GM18526 (cell line): ENCODE data around the gene CFAP46.

Source experiments
- POLR2A ChIP-seq: IDR thresholded peaks from 3 replicates; pipeline ENCODE4 v1.6.1; 2011; ENCODE audit not compliant: insufficient read length; ENCODE audit errors: extremely low read depth

CFAP46 gene

GRCh38 chr10:132865171-132865631 lies 77.2 kb downstream of the CFAP46 start:
- no peak for TF ChIP-seq POLR2A

DNA sequence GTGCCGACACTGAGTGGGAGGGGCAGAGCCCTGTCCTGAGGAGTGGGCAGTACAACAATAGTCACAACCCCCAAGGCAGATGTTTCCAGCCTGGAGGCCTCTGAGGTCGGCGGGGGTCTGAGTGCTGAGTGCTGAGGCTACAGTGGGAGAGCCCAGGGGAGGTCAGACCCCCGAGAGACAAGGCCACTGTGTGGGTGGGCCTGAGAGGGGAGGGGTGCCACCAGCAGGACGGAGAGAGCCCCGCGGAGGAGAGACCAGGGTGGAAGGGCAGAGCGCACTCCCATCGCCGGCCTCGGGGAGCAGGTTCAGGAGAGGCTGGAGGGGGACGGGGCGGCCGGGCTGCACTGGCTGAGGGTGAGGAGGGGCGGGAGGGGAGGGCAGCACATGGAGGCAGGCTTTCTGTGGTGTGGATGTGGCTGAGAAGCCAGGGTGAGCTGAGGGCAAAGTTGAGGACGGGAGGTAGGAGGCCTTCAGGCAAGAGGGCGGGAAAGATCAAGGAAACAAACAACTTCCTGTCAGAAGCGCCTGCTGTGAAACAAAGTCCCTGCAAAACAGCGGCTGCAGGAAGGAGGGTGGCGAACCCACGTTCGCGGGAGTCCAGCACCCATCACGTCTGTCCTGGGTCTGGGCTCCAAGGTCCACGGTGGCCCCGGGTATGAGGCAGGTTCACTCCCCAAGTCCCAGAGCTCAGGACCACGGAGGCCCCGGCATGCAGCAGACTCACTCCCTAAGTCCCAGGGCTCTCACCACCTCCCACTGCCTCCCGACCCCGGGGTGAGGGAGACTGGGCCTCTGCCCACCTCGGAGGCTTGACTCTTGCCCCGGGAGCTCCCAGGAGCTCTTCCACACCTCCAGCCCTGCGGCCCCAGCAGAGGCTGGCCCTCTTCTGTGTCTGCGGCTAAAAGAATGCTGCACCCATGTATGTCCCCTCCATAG lies 79.6 kb downstream of the CFAP46 start:
- no peak for TF ChIP-seq POLR2A

DNA sequence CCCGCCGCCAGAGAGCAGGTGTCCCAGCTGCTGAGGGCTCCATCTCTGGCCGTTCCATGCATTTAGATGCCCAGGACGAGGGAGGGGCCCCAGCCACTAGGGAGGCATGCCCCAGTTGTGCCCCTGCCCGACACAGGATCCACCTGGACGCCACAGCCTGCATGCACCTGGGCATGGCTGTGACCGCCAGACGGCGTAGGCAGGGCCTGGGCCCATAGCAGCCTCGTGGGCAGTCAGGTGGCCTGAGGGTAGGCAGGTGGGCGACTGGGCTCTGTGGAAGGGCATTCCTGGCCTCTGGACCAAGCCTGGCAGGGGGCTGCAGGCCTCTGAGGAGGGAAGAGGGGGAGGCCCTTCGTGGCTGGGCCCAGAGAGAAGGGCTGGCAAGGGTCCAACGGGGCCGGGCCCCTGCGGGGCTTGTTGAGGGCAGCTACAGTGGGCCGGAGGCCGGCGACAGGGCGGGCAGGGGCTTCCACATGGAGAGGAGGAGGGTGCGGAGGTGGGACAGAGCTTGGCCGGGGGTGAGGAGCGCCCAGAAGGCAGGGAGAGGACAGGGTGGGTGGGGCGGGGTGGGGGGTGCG lies 80.4 kb downstream of the CFAP46 start:
- TF ChIP-seq POLR2A, result no peak

DNA sequence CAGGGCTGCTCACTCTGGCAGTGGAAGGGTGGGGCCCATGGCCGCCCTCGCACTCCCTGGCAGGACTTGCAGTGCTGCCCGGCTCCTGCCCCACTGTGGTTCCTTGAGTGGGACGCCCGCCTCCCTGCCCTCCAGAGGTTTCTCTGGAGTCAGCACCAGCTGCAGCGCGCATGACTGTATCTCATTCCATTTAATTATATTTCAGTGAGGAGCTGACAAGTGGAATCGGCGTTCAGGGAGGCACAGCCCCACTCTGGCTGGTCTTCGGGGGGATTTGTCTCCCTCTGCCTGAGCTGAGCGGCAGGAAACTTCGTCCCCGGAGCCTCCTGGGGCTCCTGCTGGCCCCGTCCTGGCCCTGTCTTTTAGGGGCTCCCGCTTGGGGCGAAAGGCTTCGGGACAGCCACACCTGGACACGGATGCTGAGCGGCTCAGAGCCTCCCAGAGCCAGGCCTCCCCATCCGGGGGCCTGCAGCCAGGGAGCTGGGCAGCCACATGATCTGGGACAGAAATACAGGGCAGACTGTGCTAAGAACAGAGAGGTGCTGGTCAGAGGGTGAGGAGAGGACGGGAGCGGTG lies 81.2 kb downstream of the CFAP46 start:
- no peak for TF ChIP-seq POLR2A

GRCh38 chr10:132860532-132860931 lies 81.8 kb downstream of the CFAP46 start:
- no peak for TF ChIP-seq POLR2A

GRCh38 chr10:132859084-132859855 lies 83.1 kb downstream of the CFAP46 start:
- no peak for TF ChIP-seq POLR2A

DNA sequence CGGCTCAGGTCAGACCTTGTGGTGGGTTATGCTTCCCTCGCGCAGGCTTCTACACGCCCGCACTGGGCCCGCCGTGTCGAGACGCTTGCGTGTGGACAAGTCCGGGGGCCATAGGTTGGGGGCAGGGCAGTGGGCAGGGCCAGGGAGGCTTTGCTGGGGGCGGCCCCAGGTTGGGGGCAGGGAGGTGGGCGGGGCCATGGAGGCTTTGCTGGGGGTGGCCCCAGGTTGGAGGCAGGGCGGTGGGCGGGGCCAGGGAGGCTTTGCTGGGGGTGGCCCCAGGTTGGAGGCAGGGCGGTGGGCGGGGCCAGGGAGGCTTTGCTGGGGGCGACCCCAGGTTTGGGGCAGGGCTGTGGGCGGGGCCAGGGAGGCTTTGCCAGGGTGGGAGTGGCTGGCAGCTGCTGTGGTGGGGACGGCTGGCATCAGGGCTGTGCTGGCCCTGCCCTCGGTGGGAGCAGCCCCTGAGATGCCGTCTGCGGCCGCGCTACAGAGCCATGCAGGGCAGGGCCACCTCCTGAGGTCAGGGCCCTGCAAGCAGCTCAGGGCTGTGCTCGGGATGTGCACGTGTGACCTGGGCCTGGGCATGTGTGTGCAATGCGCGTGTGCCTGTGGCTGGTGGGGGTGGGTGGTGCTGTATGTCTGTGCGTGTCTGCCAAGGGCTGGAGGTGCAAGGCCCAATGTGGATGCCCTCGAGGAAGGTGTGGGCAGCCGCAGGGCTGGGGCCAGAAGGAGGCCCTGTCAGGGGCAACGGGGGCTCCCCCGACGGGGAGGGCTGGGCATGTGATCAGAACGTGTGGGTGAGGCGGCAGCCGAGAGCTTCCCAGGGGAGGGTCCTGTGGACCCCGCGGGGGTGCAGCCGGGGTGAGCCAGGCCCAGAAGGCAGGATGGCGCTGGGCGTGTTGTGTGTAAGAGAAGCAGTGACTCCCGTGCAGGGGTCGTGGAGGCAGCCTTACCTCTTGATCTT lies 84.0 kb downstream of the CFAP46 start:
- no peak for TF ChIP-seq POLR2A

DNA sequence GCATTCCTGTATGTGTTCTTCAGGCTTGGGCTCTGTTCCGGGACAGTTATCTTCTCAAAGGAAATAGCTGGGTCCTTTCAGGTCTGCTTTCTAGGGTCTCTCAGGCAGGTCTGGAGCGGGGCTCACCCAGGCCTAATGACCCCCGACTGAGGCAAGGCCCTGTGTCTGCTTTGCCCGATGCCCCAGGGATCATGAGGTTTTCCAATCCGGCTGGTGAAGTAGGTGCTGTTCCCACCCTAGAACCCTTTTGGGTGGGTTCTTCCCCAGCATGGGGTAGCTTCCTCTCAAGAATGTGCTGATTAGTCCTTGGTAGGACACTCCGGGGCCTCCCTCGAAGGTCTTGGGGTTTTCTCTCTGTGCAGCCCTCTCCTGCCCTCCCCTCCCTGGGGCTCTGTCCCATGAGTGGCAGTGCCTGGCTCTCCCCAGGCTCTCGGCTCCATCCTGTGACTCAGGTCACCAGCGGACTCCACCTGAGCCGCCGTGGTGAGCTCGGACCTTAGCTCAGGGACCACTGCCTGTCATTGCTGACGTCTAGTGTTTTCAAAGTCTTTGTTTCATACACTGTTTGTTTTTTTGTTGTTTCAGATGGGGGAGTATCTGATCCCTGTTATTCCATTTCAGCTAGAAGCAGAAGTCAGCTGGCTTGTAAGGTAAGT lies 85.4 kb downstream of the CFAP46 start:
- TF ChIP-seq POLR2A, result no peak

- TF ChIP-seq POLR2A, result no peak
Measured at GRCh38 chr10:132855889-132856288, 86.5 kb downstream of the CFAP46 start.

GRCh38 chr10:132851451-132851850 lies 90.9 kb downstream of the CFAP46 start:
- no peak for TF ChIP-seq POLR2A

GRCh38 chr10:132850896-132851295 lies 91.5 kb downstream of the CFAP46 start:
- TF ChIP-seq POLR2A, result no peak

- TF ChIP-seq POLR2A, result no peak
Measured at GRCh38 chr10:132850246-132850645, 92.1 kb downstream of the CFAP46 start.

DNA sequence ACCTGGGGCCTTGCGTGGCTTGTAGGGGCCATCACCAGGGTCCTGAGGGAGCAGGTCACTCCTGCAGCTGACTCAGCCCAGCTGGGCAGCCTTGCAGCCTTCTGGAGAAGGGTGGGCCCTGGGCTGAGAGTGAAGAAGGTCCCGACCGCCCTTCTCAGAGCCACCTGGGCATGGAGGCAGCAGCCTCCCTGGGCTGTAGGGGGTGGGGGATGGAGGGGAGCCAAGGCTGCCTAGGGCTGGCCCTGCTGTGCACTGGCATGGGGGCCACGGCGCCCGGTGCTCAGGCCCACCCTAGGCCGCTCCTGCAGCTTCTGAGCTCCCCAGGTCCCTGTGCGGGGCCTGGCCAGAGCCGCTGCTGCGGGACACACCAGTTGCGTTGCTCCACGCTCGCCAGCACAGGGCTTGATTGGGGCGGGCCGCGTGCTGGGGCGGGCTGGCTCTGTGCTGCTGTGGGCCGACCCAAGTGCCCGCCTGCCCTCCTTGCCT lies 92.8 kb downstream of the CFAP46 start:
- no peak for TF ChIP-seq POLR2A
